Endometrium (tissue), 2 donors: ENCODE measurements around the gene C2orf92.
"Not testable (repeated sequence)": the region's sequence is repeated elsewhere in the genome, so short reads cannot be mapped to it uniquely, and the experiment has no call there.

Experiments used
- FAIRE-seq: peaks from 2 replicates; lab custom pipeline; 2012; peaks lifted over from hg19 to GRCh38; lab: Jason Lieb, UNC
- donor health status: control.
- donor health status: control.

The C2orf92 gene

DNA sequence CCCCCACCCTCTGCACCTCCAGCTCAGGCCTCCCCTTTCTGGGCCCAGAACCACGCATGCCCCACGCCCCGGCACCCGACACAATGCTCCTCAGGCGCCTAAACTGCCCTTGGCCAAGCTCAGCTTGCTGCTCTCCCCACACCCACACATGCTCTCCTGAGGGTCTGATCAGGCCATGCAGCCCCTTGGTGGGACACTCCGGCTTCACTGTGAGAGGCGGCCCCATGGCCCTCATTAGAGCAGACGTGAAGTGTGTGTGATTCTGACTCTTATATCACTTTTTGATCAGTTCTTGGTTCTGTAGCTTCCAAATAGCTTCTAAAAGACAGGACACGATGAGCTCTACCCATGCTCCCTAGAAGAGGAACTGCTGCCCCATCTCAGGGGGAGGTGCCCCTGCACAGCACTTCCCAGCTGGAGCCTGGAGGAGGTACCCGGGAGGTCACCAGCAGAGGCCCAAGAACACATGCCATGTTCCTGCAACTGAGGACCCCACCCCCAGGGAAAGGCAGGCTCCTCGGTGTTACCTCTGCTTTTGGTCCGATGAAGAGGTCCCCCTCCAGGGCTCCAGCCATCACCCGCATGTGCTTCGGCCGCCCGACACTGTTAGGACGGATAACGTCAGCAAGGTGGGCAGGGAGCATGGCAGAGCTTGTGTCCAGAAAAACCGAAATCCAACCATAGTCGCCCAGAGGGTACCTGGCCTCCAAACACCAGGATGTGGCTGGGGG lies 9.3 kb upstream of the C2orf92 start:
- FAIRE-seq = no peak

DNA sequence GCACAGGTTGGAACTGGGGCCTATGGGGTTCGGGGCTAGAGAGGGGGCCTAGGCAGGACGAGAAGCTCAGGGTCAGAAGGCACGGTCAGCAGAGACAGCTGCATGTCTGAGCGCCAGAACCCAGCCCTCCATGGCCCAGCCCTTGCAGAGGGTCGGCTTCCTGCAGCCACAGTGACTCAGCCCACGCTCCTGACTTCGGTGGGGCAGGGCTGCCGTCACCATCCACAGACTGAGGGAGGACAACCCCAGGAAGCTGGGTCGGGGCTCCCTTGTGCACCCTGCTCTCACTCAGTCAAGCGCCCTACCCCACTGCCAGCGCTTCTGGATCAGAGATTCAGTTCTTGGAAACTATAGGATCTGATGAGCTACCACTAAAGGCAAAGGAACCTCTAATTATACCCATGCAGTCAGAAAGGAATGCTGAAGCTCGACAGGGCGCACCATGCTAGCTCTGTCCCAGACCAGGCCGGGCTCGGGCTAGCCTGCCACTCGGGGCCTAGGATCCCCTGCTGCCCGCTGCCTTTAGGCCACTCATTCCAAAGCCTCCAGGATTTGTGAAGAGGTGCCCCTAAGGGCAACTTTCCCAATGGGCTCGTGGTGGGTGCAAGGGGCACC lies 8.6 kb upstream of the C2orf92 start:
- FAIRE-seq = no peak

DNA sequence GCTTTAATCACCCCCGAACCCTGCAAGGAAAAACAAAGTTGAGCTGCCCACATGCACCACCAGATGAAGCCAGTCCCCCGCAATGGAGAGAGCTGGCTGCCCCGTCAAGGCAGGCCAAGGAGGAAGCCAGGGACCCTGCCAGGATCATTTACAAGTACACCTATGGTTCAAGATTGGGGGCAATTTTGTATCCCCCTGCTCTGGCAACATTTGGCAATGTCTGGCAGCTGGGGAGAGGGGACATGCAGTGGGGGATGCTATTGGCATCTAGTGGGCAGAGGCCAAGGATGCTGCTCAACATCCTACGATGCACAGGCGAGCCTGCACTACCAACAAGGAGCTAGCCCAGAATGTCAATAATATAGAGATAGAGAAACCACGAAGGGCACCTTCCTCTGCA lies 7.6 kb upstream of the C2orf92 start:
- FAIRE-seq = no peak

DNA sequence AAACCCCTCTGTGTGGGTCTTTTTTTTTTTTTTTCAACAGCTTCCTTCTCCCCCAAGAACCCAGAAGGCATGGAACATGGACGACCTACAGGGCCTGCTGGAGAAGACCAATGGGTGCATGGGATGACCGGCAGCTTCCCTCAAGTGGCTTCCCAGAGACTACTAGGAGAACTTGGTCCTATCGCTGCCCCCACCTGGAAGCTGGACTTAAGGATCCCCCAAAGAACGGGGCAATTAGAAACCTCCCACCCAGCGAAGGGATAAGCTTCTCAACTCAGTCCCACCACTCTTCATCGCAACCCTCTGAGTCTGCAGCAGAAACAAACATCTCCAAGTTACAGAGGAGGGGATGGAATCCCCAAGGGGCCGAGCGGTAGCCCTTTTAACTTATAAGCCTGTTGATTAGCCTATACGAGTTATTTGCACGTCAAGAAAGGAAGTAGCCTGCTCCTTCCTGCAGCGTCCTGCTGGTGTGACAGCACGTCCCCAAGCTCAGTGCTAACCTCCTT lies 7.1 kb upstream of the C2orf92 start:
- FAIRE-seq = no peak

DNA sequence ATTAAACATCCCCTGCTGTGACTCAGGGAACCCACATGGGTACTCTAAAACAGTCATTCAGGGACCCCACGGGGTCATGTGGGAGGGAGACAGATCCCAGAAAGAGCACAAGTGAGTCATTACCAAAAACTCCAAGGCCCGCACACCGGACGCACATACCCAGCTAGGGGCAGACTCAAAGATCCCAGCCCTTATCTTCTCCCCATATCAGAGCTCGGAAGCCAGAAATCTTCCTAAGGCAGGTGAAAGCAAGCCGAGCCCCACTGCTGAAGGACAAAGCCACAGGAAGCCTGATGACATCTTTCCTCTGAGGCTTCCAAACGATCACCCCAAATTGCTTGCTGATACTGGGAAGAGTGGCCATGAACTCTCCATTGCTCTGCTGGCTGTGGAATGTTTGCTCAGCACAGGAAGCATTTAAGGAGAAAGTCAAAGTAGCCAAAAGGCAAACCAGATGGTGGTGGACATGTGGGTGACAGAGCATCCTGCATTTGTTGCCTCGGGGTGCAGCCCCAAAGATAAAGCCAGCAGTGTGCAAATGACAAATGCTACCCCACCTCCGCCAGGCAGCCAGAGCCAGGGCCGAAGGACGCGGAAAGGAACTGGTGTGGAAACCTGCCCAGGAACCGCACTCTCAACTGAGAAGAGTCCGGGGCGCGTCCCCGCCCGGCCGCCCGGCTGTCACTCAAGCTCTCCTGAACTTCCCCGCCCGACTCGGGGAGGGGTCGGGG lies 6.5 kb upstream of the C2orf92 start:
- FAIRE-seq = no peak

DNA sequence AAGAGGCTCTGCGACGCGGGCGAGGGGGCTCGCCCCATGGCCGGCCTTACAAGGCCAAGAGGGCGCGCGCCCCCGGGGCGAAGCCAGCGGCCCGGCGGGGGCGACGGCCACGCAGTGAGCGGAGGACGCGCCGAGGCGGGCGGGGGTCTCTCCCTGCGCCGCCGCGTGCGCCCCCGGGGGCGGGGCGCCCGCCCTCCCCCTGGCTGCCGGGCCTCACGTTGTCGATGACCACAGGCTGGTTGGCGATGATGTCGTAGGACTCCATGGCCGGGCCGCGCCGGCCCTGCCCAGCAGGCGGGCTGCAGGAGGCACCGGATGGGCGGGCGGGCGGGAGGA lies 5.9 kb upstream of the C2orf92 start:
- FAIRE-seq = no peak

DNA sequence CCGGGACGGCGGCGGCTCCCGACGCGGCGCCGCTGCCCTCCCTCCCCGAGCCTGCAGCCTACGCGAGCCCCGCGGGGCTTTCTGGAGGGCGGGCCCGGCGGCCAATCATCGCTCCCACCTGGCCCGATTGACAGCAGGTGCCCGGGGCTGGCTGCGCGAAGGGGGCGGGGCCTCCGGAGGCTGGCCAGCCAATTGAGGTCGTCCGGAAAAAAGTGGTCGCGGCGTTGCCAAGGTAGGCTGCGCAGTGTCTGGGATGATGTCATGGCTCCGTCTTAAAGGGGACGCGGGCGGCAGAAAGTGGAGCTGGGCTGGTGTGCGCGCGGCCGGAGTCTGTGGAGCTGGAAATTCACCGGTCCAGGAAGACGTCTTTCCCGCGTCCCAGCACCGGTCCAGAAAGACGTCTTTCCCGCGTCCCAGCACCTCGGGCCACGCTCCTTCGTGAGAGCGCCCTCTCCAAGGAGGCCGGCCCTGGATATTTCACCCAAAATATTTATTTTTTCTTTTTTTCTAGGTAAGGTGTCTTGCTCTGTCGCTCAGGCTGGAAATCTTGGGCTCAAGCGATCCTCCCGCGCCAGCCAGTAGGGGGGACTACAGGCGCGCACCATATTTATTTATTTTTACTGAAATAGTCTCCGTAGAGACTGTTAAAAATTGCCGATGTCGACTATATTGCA lies 5.4 kb upstream of the C2orf92 start, which contains the start of gene ACTR1B:
TSS of gene ACTR1B (minus strand) at position 83 of the 674 bp plus-strand sequence. CDS start 154 bp downstream, outside the sequence.
- peak; percentile 87 for FAIRE-seq

DNA sequence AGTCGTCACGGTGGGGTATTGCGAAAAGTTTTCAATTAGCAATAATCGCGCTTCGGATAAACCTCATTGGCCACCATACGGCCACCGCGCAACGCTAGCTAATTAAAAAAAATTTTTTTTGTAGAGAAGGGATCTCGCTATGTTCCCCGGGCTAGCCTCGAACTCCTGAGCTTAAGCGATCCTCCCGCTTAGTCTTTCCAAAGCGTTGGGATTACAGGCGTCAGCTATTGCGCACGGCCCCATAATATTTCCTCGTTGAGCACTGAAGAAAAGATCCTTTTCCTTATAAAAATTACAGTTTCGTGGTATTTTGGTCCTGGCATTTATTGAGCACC lies 4.9 kb upstream of the C2orf92 start:
- FAIRE-seq = no peak

DNA sequence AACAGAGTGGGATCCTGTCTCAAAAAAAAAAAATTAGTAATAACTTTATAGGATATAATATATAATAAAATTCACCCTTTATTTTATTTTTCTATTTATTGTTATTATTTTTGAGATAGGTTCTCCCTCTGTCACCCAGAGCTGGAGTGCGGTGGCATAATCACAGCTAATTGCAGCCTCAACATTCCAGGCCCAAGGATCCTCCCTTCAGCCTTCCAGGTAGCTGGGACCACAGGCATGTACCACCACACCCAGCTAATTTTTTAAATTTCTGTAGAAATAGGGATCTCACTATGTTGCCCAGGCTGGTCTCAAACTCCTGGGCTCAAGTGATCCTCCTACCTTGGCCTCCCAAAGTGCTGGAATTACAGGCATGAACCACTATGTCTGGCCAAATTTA lies 958 bp downstream of the C2orf92 start:
- FAIRE-seq = no peak

DNA sequence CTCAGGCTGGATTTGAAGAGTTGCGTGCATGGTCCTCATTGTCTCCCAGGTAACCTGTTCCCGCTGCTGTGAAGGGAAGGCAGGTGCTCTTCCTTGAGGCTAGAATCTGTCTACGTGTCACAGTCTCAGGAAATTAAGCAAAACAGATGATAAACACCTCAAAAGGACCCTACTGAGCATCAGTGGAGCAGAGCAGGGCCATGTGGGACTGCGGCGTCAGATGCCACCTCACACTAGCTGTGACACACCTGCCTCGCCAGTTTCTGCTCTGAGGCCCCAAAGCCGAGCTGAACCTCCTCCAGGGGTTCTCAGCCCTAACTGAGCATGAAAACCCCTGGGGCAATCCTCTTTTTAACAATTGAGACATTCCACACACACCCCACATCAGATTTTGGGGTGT lies 2.0 kb downstream of the C2orf92 start:
- FAIRE-seq = no peak

DNA sequence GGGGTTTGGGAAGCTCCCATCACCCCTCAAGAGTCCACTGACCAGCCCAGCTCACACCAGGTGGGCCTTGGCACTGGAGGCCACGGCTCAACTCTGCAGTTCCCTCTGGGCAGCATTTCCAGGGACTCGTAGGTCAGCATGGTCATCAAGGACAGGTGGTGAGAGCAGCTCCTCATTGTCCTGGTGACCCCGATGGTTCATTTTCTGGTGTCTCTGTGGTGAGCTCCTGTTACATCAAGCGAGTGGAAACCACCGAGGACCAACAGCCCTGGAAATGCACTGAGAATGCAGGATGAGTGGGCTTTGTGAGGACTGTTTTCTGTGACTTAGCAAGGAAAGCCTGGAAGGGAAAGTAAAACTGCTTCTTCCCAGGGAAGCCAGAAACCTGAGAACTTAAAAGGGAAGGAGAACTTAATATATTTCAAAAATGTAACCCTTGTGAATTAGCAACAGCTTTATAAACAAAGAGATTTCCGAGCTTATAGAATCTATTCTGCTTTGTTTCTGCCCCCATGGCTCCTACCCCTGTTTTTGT lies 3.2 kb downstream of the C2orf92 start:
- not testable (repeated sequence) for FAIRE-seq

DNA sequence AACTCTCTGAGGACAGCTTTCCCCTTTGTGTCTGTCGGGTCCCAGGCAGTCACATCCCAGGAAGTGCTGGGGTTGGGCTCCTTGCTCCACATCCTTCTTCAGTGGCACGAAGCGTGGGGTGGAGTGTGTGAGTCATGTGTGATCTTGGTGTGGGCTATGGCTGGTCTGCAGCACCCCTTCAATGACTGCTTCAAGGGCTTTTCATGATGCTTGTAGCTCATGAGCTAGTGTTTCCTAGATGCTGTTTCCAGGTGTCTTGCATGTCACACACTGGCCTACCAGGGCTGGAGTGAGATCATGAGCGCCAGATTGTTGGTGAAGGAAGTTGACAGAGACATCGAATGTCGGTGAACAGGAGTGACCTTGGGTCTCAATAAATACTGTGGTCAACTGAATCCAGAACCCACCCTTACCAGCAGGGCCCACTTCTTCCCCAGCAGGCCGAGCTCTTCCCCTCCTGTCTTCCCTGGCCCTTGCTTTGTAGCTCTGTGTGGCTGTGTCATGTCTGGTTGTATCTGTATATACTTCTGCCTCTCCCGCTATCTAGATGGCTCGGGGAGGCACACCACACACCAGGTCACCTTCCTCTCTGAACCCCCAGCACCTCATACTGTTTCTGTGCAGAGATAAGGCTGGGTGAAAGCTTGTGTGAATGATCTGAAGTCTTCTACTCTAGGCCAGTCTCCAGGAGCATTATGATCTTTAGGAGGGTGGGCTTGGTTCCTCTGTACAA lies 3.8 kb downstream of the C2orf92 start:
- no peak for FAIRE-seq

DNA sequence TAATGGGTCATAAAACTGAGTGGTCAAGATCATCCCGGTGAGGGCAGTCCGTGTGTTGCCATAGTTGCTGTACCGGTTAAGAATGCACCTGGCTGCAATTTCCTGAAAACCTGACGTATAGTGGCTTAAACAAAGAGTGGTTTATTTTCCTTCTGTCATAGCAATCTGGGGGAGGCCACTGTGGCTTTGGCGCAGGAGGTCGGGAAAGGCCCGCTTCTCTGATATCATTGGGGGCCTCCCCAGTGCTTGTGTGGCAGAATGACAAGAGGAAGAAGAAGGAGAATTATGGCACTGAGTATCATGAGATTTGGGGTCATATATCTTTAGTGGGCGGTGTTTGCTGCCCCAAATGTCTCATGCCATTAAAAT lies 4.4 kb downstream of the C2orf92 start:
- FAIRE-seq = no peak

DNA sequence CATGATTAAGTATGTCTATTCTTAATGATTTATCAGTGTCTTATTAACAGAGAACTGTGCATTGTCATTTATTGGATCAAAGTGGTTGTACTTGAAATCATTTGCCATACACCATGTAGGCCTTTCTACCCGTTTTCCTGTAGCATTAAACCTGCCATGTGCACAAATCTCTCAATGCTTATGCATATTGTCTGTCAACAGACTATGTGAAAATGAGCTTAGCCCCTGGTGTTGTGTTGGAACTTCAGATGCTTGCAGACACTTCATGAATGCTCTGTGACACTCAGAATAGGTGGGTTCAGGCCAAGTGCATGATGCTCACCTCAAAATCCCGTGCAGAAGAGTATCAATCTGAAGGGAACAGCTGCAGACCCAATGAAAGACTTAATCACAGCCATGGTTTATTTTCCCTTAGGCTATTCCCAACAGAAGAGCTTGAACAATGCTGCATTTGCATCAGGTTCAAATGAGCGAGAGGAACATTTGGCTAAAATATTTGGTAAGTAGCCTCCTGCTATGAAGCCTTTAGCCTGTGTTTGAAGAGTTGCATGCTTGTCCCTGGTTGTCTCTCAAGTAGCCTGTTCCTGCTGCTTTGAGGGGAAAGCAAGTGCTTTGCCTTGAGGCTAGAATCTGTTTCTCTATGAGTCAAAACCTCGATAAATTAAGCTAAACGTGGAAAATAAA lies 6.1 kb downstream of the C2orf92 start:
- FAIRE-seq = no peak

DNA sequence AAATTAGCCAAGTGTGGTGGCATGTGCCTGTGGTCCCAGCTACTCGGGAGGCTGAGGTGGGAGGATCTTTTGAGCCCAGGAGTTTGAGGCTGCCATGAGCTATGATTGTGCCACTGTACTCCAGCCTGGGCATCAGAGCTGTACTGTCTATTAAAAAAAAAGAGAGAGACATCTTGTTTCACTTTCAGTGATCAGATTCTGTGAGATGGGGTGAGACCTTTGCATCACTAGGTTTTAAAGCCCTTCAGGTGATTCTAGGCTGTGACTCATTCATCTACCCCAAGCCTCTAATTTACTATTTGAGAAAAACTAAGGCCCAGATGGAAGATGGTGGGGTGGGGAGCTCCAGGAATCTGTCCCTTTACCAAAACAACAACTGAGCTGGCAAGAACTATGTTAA lies 7.1 kb downstream of the C2orf92 start:
- FAIRE-seq = no peak

DNA sequence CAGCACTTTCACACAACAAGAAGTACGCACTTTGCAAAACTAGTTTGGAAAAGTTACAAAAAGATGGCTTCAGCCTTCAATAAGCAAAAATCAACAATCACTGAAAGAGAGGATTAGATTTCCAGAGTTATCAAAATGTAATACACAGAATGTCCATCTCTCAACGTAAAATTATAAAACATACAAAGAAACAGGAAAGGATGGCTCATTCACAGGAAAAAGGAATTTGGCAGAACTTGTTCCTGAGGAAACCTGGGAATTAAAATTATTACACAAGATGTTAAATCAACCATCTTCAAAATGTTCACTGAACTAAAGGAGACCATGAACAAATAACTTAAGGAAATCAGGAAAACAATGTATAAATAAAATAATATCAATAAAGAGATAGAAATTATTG lies 8.0 kb downstream of the C2orf92 start:
- FAIRE-seq = no peak

DNA sequence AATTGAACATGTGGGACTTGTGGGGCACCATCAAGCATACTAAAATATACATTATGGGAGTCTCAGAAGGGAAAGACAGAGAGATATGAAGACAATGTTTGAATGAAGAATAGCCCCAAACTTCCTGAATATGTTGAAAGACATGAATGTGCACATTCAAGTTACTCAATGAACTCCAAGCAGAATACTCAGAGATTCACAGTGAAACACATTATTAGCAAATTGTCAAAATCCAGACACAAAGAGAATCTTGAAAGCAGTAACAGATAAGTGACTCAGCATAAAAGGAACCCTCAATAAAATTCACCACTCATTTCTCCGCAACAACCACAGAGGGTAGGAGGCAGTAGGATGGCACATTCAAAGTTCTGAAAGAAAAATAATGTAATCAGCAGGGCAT lies 8.8 kb downstream of the C2orf92 start:
- FAIRE-seq = no peak

DNA sequence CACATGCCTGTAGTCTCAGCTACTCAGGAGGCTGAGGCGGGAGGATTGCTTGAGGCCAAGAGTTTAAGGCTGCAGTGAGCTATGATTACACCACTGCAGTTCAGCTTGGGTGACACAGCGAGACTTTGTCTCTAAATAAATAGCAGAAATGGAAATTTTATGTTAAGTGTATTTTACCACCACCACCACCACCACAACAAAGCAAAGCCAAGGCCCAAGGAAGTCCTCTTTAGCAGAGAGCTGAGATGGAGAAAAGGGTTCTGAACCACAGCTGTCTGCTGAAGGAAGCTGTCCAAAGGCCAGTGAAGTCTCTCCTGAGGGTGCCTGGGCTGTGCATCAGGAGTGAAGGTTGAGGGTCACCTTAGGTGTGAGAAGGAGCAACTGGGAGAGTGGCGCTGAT lies 17.7 kb downstream of the C2orf92 start:
- not testable (repeated sequence) for FAIRE-seq

DNA sequence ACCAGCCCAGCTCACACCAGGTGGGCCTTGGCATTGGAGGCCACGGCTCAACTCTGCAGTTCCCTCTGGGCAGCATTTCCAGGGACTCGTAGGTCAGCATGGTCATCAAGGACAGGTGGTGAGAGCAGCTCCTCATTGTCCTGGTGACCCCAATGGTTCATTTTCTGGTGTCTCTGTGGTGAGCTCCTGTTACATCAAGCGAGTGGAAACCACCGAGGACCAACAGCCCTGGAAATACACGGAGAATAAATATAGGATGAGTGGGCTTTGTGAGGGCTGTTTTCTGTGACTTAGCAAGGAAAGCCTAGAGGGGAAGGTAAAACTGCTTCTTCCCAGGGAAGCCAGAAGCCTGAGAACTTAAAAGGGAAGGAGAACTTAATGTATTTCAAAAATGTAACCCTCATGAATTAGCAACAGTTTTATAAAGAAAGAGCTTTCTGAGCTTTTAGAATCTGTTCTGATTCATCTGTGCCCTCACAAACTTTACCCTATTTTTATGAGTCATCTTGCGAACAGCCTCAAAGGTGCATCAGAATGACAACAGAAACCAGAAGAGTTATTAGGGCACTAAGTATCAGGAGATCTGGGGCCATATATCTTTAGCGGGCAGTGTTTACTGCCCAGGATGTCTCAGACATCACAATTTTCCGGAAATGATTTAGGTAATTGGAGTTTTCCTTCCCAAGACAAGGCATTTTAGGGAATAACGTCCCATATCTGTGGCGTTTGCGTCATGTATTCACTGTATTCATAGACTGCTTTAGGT lies 18.7 kb downstream of the C2orf92 start:
- FAIRE-seq = no peak

DNA sequence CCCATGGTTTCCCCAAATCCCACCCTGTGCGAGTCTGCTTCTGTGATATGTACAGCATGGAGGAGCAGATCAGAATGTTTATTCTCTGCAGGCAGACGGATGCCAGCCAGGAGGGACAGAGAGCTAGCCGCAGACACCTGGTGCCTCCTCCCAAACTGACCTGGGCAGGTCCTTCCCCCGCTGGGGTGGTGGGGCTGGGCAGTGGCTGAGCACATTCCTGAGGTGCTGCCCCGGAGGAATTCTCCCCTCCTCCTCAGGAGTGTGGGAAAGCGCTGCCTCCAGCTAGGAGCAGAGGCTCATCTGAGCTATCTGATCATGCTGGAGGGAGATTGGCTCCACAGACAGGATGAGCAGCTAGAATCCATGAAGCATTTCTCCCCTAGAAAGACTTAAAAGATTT lies 21.7 kb downstream of the C2orf92 start:
- FAIRE-seq = no peak

DNA sequence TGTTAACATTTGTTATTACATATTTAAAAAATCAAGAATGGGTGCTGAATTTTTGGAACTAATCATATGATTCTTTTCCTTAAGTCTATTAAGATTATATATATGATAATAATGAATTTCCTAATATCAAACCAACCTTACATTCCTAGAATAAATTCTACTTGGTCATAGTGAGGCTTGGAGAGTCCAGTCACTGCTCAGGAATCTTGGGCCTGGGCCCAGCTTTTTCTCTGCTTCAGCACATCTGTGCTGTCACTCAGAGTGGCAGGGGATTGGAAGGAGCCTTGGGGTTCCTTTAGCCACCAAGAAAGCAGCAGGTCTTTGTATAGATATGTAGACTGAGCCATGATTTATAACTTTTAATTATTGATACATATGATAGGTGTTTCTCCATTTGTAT lies 24.0 kb downstream of the C2orf92 start:
- FAIRE-seq = no peak
